Liver (tissue), 9 donors: ENCODE results near the gene SLC6A12. TPM values are rescaled to one million over a fixed set of nuclear protein-coding genes. Genes with fewer than 3 reads are reported as not detected.

Experiments used
- DNase-seq: peaks from one replicate; pipeline ENCODE4 v3.0.0-alpha.2; 2017; ENCODE audit warnings: low spot score
- H3K27ac ChIP-seq, 2 donors: one replicate each; pipeline ENCODE4 v1.7.0; 2013; ENCODE audit warnings: inconsistent platforms in 2 of 2, low read length in 2 of 2, control low read depth in 1 of 2, low read depth in 1 of 2, mild to moderate bottlenecking in 1 of 2
- H3K27me3 ChIP-seq, 4 donors: one replicate each; pipeline versions ENCODE4 v1.6.1 to v1.7.0; 2013; ENCODE audit warnings: low read length in 3 of 4, inconsistent platforms in 1 of 4, mild to moderate bottlenecking in 1 of 4, moderate library complexity in 1 of 4; ENCODE audit not compliant: control insufficient read depth in 4 of 4, insufficient read depth in 4 of 4
- H3K36me3 ChIP-seq, 4 donors: one replicate each; pipeline versions ENCODE4 v1.6.1 to v1.7.0; 2013; ENCODE audit warnings: low read length in 3 of 4, mild to moderate bottlenecking in 3 of 4, low read depth in 1 of 4, moderate library complexity in 1 of 4; ENCODE audit not compliant: control insufficient read depth in 4 of 4, insufficient read depth in 3 of 4
- H3K4me1 ChIP-seq, 4 donors: one replicate each; pipeline versions ENCODE4 v1.6.1 to v1.7.0; 2013; ENCODE audit warnings: low read length in 3 of 4, mild to moderate bottlenecking in 3 of 4, moderate library complexity in 1 of 4; ENCODE audit not compliant: control insufficient read depth in 4 of 4, insufficient read depth in 4 of 4
- H3K4me3 ChIP-seq, 3 donors: one replicate each; pipeline versions ENCODE4 v1.6.1 to v1.7.0; 2013; ENCODE audit warnings: low read length in 3 of 3, control low read depth in 1 of 3, low read depth in 1 of 3, mild to moderate bottlenecking in 1 of 3
- H3K9ac ChIP-seq, 2 donors: one replicate each; pipeline ENCODE4 v1.7.0; 2013; ENCODE audit warnings: low read length in 2 of 2, mild to moderate bottlenecking in 2 of 2, moderate library complexity in 2 of 2, control low read depth in 1 of 2, low read depth in 1 of 2
- H3K9me3 ChIP-seq, 4 donors: one replicate each; pipeline versions ENCODE4 v1.6.1 to v1.7.0; 2013; ENCODE audit warnings: low read length in 3 of 4; ENCODE audit not compliant: control insufficient read depth in 4 of 4
- EGR1 ChIP-seq, 2 donors: IDR thresholded peaks; 2 replicates each; pipeline ENCODE4 v1.6.1; 2016 to 2018; ENCODE audit warnings: antibody characterized with exemption in 2 of 2, low read depth in 2 of 2
- FOXA1 ChIP-seq: IDR thresholded peaks from 2 replicates; pipeline ENCODE4 v1.6.1; 2016; ENCODE audit warnings: antibody characterized with exemption
- FOXA2 ChIP-seq: IDR thresholded peaks from 2 replicates; pipeline ENCODE4 v1.6.1; 2016; ENCODE audit warnings: antibody characterized with exemption
- HNF4A ChIP-seq, 2 donors: conservative IDR thresholded peaks; 2 replicates each; pipeline ENCODE4 v1.6.1; 2016; ENCODE audit warnings: antibody characterized with exemption in 2 of 2, mild to moderate bottlenecking in 2 of 2
- HNF4G ChIP-seq: IDR thresholded peaks from 2 replicates; pipeline ENCODE4 v1.6.1; 2016; ENCODE audit warnings: antibody characterized with exemption
- NR2F2 ChIP-seq: IDR thresholded peaks from 2 replicates; pipeline ENCODE4 v1.6.1; 2016; ENCODE audit warnings: antibody characterized with exemption
- RAD21 ChIP-seq, 2 donors: IDR thresholded peaks; 2 replicates each; pipeline ENCODE4 v1.6.1; 2016; ENCODE audit warnings: antibody characterized with exemption in 2 of 2, mild to moderate bottlenecking in 2 of 2
- RXRA ChIP-seq, 2 donors: IDR thresholded peaks; 2 replicates each; pipeline ENCODE4 v1.6.1; 2017 to 2018; ENCODE audit warnings: antibody characterized with exemption in 2 of 2, mild to moderate bottlenecking in 1 of 2
- SP1 ChIP-seq: IDR thresholded peaks from 2 replicates; pipeline ENCODE4 v1.6.1; 2018; ENCODE audit warnings: antibody characterized with exemption, mild to moderate bottlenecking
- TAF1 ChIP-seq: conservative IDR thresholded peaks from 2 replicates; pipeline ENCODE4 v1.6.1; 2016; ENCODE audit warnings: antibody characterized with exemption, mild to moderate bottlenecking
- YY1 ChIP-seq: IDR thresholded peaks from 2 replicates; pipeline ENCODE4 v1.6.1; 2016; ENCODE audit warnings: antibody characterized with exemption, mild to moderate bottlenecking
- WGBS: extraction: QIAGEN DNeasy Blood & Tissue Kit; methylation state at CpG from one replicate; pipeline ENCODE4 v1.1.7; 2013; 5-methylcytosine and 5-hydroxymethylcytosine counted together
- polyA plus RNA-seq, 2 donors: library from polyadenylated mRNA; stranded (reverse) in 1 of 2; unstranded in 1 of 2; fragments of 200-250 nt in 1 of 2; fragments of >200 nt in 1 of 2; fragmentation: Nextera tagmentation in 1 of 2; extraction: Ambion mirVana in 1 of 2; gene quantifications; one replicate each; pipeline versions ENCODE4 v1.2.1 to v1.2.3, GENCODE V29; 2013 to 2015
- total RNA-seq, 2 donors: library from RNA; depleted of rRNA; stranded (reverse); fragments of >200 nt; gene quantifications; one replicate each; pipeline ENCODE4 v1.2.3, GENCODE V29; 2014
- TF ChIP-seq, protein P1 (sequence below): IDR thresholded peaks from 2 replicates; pipeline ENCODE4 v1.6.1; 2016; ENCODE audit warnings: antibody characterized with exemption
- TF ChIP-seq, protein P2 (sequence below): fragments of 150-350 bp; IDR thresholded peaks from 2 replicates; pipeline ENCODE4 v1.5.1; 2017; ENCODE audit warnings: improper control_type of control experiment, low read depth, low read length; ENCODE audit not compliant: missing input control
- TF ChIP-seq, protein P3 (sequence below): IDR thresholded peaks from 2 replicates; pipeline ENCODE4 v1.6.1; 2016; ENCODE audit warnings: antibody characterized with exemption, mild to moderate bottlenecking
- donor health status: healthy.
- donor health status: healthy.
- donor health status: healthy.
- donor health status: healthy.
- donor health status: healthy.

Gene SLC6A12
- total and polyA plus RNA-seq, 4 donors: 18.2 to 30.3 (median 23.2) TPM

DNA sequence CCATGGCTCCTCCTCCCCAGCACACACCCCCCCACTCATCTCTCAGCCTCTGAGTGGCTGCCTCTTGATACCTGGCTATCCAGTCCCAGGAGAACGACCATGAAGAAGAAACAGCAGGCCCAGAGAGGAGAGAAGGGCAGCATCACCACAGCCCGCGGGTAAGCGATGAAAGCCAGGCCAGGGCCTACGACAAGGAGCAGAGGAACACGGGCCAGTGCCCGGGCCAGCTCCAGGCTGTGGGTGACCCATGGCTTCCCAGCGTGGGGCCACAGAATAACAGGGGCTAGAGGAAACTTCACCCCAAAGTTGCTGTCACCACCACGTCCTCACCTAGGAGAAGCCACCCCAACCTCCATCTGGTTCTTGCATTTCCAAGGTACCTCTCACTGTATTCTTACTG, 10.4 kb upstream of the SLC6A12 start (continued):
- TF ChIP-seq, protein P1, sequence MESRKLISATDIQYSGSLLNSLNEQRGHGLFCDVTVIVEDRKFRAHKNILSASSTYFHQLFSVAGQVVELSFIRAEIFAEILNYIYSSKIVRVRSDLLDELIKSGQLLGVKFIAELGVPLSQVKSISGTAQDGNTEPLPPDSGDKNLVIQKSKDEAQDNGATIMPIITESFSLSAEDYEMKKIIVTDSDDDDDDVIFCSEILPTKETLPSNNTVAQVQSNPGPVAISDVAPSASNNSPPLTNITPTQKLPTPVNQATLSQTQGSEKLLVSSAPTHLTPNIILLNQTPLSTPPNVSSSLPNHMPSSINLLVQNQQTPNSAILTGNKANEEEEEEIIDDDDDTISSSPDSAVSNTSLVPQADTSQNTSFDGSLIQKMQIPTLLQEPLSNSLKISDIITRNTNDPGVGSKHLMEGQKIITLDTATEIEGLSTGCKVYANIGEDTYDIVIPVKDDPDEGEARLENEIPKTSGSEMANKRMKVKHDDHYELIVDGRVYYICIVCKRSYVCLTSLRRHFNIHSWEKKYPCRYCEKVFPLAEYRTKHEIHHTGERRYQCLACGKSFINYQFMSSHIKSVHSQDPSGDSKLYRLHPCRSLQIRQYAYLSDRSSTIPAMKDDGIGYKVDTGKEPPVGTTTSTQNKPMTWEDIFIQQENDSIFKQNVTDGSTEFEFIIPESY: no peak
- TF ChIP-seq FOXA2 (no peak), FOXA1 (no peak), HNF4G (no peak), RAD21 (IDR thresholded peaks at IDR 0.05) (no peak)

DNA sequence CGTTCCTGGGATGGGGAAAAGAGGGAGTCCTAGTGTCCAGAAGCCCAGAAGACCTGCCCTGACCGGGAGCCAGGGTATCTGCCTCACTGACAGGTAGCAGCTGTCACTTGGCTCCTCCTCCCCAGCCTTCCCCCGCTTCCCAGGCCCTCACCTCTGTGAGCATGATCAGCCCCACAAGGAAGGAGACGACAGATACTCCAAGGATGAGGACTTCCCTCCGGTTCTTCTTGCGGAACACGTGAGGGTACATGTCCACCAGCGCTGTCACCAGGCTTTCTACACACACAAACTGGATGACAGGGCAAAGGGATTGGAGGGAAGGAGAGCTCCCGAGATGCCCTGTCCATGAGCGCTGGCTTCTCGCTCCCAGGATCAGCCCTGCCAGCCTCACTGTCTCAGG, 9.9 kb upstream of the SLC6A12 start:
- Histone ChIP-seq H3K27me3 (no peaks in the 10 kb centered on the region), H3K27ac (no peak overlapping the region), H3K4me3 (no peak overlapping the region), H3K36me3 (peaks cover 0 to 63% (median 36%) of the 10 kb centered on the region in 4 donors), H3K4me1 (no peaks in the 10 kb centered on the region), H3K9me3 (no peaks in the 10 kb centered on the region), H3K9ac (no peak overlapping the region)
- no peak for DNase-seq
- TF ChIP-seq HNF4A (conservative IDR thresholded peaks at IDR 0.05) (no peak), TAF1 (no peak), FOXA2 (no peak)
- TF ChIP-seq, protein P2, sequence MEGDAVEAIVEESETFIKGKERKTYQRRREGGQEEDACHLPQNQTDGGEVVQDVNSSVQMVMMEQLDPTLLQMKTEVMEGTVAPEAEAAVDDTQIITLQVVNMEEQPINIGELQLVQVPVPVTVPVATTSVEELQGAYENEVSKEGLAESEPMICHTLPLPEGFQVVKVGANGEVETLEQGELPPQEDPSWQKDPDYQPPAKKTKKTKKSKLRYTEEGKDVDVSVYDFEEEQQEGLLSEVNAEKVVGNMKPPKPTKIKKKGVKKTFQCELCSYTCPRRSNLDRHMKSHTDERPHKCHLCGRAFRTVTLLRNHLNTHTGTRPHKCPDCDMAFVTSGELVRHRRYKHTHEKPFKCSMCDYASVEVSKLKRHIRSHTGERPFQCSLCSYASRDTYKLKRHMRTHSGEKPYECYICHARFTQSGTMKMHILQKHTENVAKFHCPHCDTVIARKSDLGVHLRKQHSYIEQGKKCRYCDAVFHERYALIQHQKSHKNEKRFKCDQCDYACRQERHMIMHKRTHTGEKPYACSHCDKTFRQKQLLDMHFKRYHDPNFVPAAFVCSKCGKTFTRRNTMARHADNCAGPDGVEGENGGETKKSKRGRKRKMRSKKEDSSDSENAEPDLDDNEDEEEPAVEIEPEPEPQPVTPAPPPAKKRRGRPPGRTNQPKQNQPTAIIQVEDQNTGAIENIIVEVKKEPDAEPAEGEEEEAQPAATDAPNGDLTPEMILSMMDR: no peak
- WGBS: 91% methylated on average over 11 of the region's 11 CpGs

DNA sequence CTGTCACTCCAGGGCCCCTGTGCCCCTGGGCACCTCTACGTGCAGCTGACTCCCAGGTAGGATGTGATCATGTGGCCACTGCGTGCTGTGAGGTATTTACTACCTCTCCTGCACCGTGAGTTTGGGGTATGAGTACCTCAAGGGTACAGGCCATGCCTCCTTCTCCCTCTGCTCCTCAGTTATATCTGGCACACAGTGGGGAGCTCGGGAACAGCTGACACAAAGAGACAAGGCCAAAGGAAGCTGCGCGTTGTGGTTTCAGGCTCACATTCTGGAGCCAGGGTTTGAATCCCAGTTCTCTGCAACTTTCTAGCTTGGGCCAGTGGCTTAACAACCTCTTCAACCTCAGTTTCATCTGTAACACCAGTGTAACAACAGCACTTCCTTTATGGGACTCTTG, 7.8 kb upstream of the SLC6A12 start:
- H3K4me1 ChIP-seq: no peaks in the 10 kb centered on the region
- H3K27ac ChIP-seq: no peak overlapping the region
- WGBS: 88% methylated on average over 6 of the region's 6 CpGs
- no peaks in the 10 kb centered on the region for H3K9me3 ChIP-seq
- DNase-seq: no peak
- no peaks in the 10 kb centered on the region for H3K27me3 ChIP-seq
- H3K9ac ChIP-seq: no peak overlapping the region
- peaks cover 0 to 53% (median 28%) of the 10 kb centered on the region in 4 donors for H3K36me3 ChIP-seq
- H3K4me3 ChIP-seq: no peak overlapping the region
- TF ChIP-seq HNF4A (conservative IDR thresholded peaks at IDR 0.05) (no peak), FOXA1 (no peak), RXRA (IDR thresholded peaks at IDR 0.05) (no peak), HNF4G (no peak), RAD21 (IDR thresholded peaks at IDR 0.05) (no peak), YY1 (no peak), NR2F2 (no peak), SP1 (no peak), EGR1 (IDR thresholded peaks at IDR 0.05; ENCODE audit: low read depth in 2 of 2) (no peak)
- TF ChIP-seq, protein P1: no peak
- TF ChIP-seq, protein P3, sequence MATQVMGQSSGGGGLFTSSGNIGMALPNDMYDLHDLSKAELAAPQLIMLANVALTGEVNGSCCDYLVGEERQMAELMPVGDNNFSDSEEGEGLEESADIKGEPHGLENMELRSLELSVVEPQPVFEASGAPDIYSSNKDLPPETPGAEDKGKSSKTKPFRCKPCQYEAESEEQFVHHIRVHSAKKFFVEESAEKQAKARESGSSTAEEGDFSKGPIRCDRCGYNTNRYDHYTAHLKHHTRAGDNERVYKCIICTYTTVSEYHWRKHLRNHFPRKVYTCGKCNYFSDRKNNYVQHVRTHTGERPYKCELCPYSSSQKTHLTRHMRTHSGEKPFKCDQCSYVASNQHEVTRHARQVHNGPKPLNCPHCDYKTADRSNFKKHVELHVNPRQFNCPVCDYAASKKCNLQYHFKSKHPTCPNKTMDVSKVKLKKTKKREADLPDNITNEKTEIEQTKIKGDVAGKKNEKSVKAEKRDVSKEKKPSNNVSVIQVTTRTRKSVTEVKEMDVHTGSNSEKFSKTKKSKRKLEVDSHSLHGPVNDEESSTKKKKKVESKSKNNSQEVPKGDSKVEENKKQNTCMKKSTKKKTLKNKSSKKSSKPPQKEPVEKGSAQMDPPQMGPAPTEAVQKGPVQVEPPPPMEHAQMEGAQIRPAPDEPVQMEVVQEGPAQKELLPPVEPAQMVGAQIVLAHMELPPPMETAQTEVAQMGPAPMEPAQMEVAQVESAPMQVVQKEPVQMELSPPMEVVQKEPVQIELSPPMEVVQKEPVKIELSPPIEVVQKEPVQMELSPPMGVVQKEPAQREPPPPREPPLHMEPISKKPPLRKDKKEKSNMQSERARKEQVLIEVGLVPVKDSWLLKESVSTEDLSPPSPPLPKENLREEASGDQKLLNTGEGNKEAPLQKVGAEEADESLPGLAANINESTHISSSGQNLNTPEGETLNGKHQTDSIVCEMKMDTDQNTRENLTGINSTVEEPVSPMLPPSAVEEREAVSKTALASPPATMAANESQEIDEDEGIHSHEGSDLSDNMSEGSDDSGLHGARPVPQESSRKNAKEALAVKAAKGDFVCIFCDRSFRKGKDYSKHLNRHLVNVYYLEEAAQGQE: no peak
